ENCODE results near the gene CDC34.

CDC34 gene

DNA sequence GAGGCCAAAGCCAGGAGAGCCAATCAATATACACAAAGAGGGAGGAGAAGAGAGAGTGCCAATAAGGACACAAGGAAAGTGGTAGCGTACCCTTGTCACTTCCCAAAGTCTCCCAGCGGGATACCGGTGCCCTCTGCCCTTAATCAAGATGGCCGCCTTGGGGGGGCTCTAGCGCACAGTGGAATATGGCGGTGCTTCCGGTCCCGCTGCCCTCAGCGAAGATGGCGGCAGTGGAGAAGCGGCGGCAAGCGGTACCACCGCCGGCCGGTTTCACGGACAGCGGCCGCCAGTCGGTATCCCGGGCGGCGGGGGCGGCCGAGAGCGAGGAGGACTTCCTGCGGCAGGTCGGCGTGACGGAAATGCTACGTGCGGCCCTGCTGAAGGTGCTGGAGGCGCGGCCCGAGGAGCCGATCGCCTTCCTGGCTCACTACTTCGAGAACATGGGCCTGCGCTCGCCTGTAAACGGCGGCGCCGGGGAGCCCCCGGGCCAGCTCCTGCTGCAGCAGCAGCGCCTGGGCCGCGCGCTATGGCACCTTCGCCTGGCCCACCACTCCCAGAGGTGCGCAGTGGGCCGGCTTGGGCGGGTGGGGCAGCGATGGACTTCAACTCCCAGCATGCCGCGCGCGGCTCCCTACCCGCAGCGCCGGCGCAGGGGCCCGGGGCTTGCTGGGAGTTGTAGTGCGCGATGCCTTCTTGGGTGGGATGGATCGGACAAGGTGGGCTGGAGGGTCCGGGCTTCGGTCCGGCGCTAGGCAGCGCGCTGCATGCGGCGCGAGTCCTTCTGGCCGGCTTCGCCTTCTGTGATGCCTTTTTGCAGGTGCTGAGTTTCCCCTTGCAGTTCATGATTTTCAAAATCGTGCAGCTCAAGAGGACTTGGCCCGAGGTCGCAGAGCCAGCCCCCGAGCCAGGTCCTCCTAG is 24.0 kb upstream of the CDC34 start, which contains the start of gene TPGS1:
TPGS1 (plus strand) TSS at position 212 of the 918 bp plus-strand sequence; CDS start at position 222, 10 bp downstream.
- Mint-ChIP-seq H3K4me1 (peaks cover 18% of the 10 kb centered on the region), H3K4me3 (peak within 1 kb of the TSS; percentile 99), H3K9me3 (no peaks in the 10 kb centered on the region), H3K27ac (peak within 1 kb of the TSS; percentile 97), H3K27me3 (no peaks in the 10 kb centered on the region), H3K36me3 (no peaks in the 10 kb centered on the region)
- peak; percentile 61 for ATAC-seq (ENCODE audit: low read depth)
- DNase-seq (ENCODE audit: low spot score in 2 of 2): peak in 1 of 2 donors; percentile 88

GRCh38 chr19:508204-509150 is 23.1 kb upstream of the CDC34 start:
- peak overlapping the region; percentile 97 for H3K27ac Mint-ChIP-seq
- H3K36me3 Mint-ChIP-seq: no peaks in the 10 kb centered on the region
- DNase-seq (ENCODE audit: low spot score in 2 of 2): no peak
- peak overlapping the region; percentile 99 for H3K4me3 Mint-ChIP-seq
- H3K4me1 Mint-ChIP-seq: peaks cover 18% of the 10 kb centered on the region
- ATAC-seq (ENCODE audit: low read depth): no peak
- H3K9me3 Mint-ChIP-seq: no peaks in the 10 kb centered on the region
- H3K27me3 Mint-ChIP-seq: no peaks in the 10 kb centered on the region

GRCh38 chr19:510606-511100 is 20.9 kb upstream of the CDC34 start:
- Mint-ChIP-seq H3K4me3 (peak overlapping the region; percentile 79), H3K9me3 (no peaks in the 10 kb centered on the region), H3K36me3 (no peaks in the 10 kb centered on the region), H3K27ac (peak overlapping the region; percentile 89), H3K27me3 (no peaks in the 10 kb centered on the region), H3K4me1 (peaks cover 18% of the 10 kb centered on the region)
- ATAC-seq (ENCODE audit: low read depth) (peak; percentile 29), DNase-seq (ENCODE audit: low spot score in 2 of 2) (peak; percentile 88 to 90)

GRCh38 chr19:511101-511851 is 20.3 kb upstream of the CDC34 start:
- Mint-ChIP-seq H3K36me3 (no peaks in the 10 kb centered on the region), H3K4me1 (peaks cover 18% of the 10 kb centered on the region)

GRCh38 chr19:512547-513365 is 18.8 kb upstream of the CDC34 start:
- ATAC-seq (ENCODE audit: low read depth) (no peak), DNase-seq (ENCODE audit: low spot score in 2 of 2) (no peak)
- peaks cover 21% of the 10 kb centered on the region for H3K4me1 Mint-ChIP-seq
- peaks cover 2% of the 10 kb centered on the region for H3K36me3 Mint-ChIP-seq
- H3K9me3 Mint-ChIP-seq: no peaks in the 10 kb centered on the region
- peaks cover 4% of the 10 kb centered on the region for H3K27me3 Mint-ChIP-seq
- H3K4me3 Mint-ChIP-seq: no peak overlapping the region
- H3K27ac Mint-ChIP-seq: no peak overlapping the region

More at GRCh38 chr19:511101-511851, 20.3 kb upstream of the CDC34 start:
- DNase-seq (ENCODE audit: low spot score in 2 of 2) (peak in 1 of 2 donors; percentile 62), ATAC-seq (ENCODE audit: low read depth) (peak; percentile 34)
- peak overlapping the region; percentile 89 for H3K27ac Mint-ChIP-seq
- H3K9me3 Mint-ChIP-seq: no peaks in the 10 kb centered on the region
- no peaks in the 10 kb centered on the region for H3K27me3 Mint-ChIP-seq
- H3K4me3 Mint-ChIP-seq: peak overlapping the region; percentile 79

DNA sequence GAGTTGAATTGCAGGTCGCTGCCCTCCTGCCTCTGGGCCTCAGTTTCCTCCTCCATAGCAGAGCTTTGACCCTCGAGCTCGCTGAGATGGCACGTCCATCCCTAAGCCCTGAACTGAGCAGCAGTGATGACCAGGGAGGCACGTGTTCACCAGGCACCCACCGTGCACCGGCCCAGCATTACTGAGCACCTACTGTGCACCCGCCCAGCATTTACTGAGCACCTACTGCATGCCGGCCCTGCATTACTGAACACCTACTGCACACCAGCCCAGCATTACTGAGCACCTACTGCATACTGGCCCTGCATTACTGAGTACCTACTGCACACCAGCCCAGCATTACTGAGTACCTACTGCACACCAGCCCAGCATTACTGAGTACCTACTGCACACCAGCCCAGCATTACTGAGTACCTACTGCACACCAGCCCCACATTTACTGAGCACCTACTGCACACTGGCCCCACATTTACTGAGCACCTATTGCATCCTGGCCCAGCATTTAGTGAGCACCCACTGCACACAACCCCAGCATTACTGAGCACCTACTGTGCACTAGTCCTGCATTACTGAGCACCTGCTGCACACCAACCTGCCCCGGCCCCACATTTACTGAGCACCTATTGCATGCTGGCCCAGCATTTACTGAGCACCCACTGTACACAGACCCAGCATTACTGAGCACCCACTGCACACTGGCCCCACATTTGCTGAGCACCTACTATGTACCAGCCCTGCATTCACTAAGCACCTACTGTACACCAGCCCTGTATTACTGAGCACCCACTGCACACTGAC is 18.0 kb upstream of the CDC34 start:
- Mint-ChIP-seq H3K4me1 (peaks cover 17% of the 10 kb centered on the region), H3K36me3 (peaks cover 2% of the 10 kb centered on the region), H3K4me3 (no peak overlapping the region), H3K27me3 (peaks cover 4% of the 10 kb centered on the region), H3K9me3 (no peaks in the 10 kb centered on the region), H3K27ac (no peak overlapping the region)
- DNase-seq (ENCODE audit: low spot score in 2 of 2): no peak
- no peak for ATAC-seq (ENCODE audit: low read depth)

GRCh38 chr19:514166-514663 is 17.3 kb upstream of the CDC34 start:
- ATAC-seq (ENCODE audit: low read depth): no peak
- H3K4me3 Mint-ChIP-seq: no peak overlapping the region
- H3K4me1 Mint-ChIP-seq: peaks cover 15% of the 10 kb centered on the region
- peaks cover 2% of the 10 kb centered on the region for H3K36me3 Mint-ChIP-seq
- H3K27me3 Mint-ChIP-seq: peaks cover 4% of the 10 kb centered on the region
- no peak for DNase-seq (ENCODE audit: low spot score in 2 of 2)
- no peak overlapping the region for H3K27ac Mint-ChIP-seq
- no peaks in the 10 kb centered on the region for H3K9me3 Mint-ChIP-seq

DNA sequence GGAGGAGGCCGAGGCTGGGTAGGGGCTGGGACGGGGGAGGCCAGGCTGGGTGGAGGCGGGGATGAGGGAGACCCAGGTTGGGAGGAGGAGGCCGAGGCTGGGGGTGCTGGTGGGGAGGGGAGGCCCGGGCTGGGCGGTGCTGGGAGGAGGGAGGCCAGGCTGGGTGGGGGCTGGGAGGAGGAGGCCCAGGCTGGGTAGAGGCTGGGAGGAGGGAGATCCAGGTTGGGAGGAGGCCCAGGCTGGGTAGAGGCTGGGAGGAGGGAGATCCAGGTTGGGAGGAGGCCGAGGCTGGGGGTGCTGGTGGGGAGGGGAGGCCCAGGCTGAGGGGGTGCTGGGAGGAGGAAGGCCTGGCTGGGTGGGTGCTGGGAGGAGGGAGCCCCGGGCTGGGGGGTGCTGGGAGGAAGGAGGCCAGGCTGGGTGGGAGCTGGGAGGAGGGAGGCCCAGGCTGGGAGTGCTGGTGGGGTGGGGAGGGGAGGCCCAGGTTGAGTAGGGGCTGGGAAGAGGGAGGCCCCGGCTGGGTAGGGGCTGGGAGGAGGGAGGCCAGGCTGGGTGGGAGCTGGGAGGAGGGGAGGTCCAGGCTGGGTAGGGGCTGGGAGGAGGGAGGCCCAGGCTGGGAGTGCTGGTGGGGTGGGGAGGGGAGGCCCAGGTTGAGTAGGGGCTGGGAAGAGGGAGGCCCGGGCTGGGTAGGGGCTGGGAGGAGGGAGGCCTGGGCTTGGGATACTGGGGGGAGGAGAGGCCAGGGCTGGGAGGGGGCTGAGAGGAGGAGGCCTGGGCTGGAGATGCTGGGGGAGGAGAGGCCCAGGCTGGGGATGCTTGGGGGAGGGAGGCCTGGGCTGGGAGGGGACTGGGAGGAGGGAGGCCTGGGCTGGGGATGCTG is 13.6 kb upstream of the CDC34 start:
- no peak for ATAC-seq (ENCODE audit: low read depth)
- peaks cover 3% of the 10 kb centered on the region for H3K36me3 Mint-ChIP-seq
- H3K27me3 Mint-ChIP-seq: peaks cover 4% of the 10 kb centered on the region
- H3K27ac Mint-ChIP-seq: no peak overlapping the region
- H3K4me1 Mint-ChIP-seq: peaks cover 3% of the 10 kb centered on the region
- no peak for DNase-seq (ENCODE audit: low spot score in 2 of 2)
- no peak overlapping the region for H3K4me3 Mint-ChIP-seq
- no peaks in the 10 kb centered on the region for H3K9me3 Mint-ChIP-seq

- no peak overlapping the region for H3K27ac Mint-ChIP-seq
- H3K36me3 Mint-ChIP-seq: peaks cover 3% of the 10 kb centered on the region
- peaks cover 3% of the 10 kb centered on the region for H3K4me1 Mint-ChIP-seq
- H3K27me3 Mint-ChIP-seq: peaks cover 4% of the 10 kb centered on the region
- DNase-seq (ENCODE audit: low spot score in 2 of 2) (no peak), ATAC-seq (ENCODE audit: low read depth) (peak; percentile 78)
- no peak overlapping the region for H3K4me3 Mint-ChIP-seq
- H3K9me3 Mint-ChIP-seq: no peaks in the 10 kb centered on the region
Observed at GRCh38 chr19:518598-519231, 12.8 kb upstream of the CDC34 start.

DNA sequence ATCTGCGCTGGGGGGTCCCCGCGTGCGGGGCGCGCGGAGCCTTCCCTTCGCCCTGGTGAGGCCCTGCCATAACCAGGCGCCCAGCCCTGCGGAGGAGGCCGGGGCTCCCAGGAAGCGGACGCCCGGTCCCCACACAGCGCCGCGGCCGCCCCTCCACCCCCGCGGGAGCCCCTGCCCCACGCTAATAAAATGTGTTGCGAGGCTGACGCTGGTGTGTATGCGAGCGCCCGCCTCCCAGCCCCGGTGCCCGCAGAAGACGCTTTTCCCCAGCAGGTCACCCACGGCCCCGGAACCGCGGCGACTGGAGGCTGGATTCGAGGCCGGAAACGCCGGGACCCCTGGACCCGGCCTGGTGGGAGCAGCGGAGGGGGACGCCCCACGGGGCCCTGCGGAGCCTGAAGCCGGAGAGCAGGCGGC is 12.1 kb upstream of the CDC34 start:
- ATAC-seq (ENCODE audit: low read depth): no peak
- Mint-ChIP-seq H3K36me3 (peaks cover 3% of the 10 kb centered on the region), H3K27ac (no peak overlapping the region), H3K4me1 (peaks cover 3% of the 10 kb centered on the region), H3K27me3 (peaks cover 7% of the 10 kb centered on the region), H3K4me3 (no peak overlapping the region), H3K9me3 (no peaks in the 10 kb centered on the region)
- no peak for DNase-seq (ENCODE audit: low spot score in 2 of 2)

DNA sequence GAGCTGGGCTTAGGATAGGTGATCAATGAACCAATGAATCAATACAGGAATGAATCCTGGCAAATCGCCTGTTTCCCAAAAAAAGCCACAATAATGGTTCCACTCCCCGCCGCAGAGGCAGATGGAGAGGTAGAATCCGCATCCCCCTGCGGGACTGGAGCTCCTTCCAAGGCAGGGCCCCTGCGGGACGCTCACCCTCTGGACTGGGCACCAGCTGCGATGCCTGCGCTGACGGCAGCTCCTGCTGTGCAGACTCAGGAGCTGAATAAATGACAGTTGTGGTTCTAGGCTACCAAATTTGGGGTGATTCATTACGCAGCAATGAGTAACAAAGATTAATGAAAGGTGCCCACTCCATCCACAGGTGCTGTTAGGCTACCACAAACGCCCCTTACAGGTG is 8.8 kb upstream of the CDC34 start:
- Mint-ChIP-seq H3K4me3 (no peak overlapping the region), H3K4me1 (no peaks in the 10 kb centered on the region), H3K9me3 (no peaks in the 10 kb centered on the region), H3K36me3 (peaks cover 1% of the 10 kb centered on the region), H3K27ac (no peak overlapping the region), H3K27me3 (peaks cover 11% of the 10 kb centered on the region)
- no peak for DNase-seq (ENCODE audit: low spot score in 2 of 2)
- ATAC-seq (ENCODE audit: low read depth): no peak

Measured in memory B cell (primary cell).